ENCODE results near the gene CKAP4.
"Not testable (repeated sequence)": the region's sequence is repeated elsewhere in the genome, so short reads cannot be mapped to it uniquely, and the experiment has no call there.

CKAP4 gene, protein sequence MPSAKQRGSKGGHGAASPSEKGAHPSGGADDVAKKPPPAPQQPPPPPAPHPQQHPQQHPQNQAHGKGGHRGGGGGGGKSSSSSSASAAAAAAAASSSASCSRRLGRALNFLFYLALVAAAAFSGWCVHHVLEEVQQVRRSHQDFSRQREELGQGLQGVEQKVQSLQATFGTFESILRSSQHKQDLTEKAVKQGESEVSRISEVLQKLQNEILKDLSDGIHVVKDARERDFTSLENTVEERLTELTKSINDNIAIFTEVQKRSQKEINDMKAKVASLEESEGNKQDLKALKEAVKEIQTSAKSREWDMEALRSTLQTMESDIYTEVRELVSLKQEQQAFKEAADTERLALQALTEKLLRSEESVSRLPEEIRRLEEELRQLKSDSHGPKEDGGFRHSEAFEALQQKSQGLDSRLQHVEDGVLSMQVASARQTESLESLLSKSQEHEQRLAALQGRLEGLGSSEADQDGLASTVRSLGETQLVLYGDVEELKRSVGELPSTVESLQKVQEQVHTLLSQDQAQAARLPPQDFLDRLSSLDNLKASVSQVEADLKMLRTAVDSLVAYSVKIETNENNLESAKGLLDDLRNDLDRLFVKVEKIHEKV

DNA sequence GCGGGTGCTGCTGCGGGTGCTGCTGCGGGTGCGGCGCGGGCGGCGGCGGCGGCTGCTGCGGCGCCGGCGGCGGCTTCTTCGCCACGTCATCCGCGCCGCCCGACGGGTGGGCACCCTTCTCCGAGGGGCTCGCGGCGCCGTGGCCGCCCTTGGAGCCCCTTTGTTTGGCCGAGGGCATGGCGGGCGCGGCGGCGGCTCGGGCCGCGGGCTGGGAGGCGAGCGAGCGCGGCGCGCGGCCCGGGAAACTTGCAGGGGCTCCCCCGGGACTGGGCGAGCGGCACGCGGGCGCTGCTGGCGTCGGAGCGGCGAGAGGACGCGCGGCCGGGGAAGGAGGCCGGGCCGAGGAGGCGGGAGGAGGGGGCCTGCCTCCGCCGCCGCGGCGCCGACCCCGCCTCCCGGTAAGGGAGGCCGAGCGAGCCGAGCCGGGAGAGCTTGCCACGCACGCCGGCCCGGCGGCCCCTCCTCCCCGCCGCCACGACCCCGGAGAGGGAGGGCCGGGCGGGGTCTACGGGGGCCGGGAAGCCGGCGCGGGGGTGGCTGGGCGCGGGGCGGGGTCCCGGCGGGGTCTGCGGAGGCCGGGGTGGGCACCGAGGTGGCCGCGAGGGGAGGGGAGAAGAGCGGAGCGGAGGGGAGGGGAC lies at the start of gene CKAP4:
TSS of gene CKAP4 (minus strand) at position 347 of the 638 bp plus-strand sequence. CDS start at position 178, 169 bp downstream.
- H3K27me3 Mint-ChIP-seq: no peaks in the 10 kb centered on the region
- ATAC-seq (peak; percentile 71), DNase-seq (peak; percentile 58 to 65)
- H3K27ac Mint-ChIP-seq: peak within 1 kb of the TSS; percentile 80 to 96
- H3K9me3 Mint-ChIP-seq: no peaks in the 10 kb centered on the region
- H3K4me1 Mint-ChIP-seq: peaks cover 27% of the 10 kb centered on the region
- H3K4me3 Mint-ChIP-seq: peak within 1 kb of the TSS; percentile 78 to 86

DNA sequence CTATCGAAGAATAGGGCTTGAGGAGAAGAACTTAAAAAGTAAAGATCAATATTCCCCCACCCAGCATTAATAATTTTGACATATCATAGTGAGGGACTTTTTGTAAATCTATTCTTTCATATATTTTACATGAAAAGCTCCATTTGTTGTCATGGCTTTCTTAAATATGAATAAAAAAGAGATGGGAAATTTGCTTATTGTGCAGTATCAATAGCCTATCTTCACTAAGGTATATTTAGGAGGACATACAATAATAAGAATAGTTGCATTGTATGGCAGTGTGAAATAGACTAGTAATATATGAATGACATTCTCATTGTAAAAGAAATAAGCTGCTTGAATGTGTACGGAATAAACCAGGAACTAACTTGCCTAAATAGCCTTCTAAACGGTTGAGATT lies 49.3 kb upstream of the CKAP4 start:
- peaks cover 26% of the 10 kb centered on the region for H3K4me1 Mint-ChIP-seq
- ATAC-seq (no peak), DNase-seq (no peak)
- H3K27ac Mint-ChIP-seq: no peak overlapping the region
- H3K9me3 Mint-ChIP-seq: no peaks in the 10 kb centered on the region
- no peaks in the 10 kb centered on the region for H3K27me3 Mint-ChIP-seq
- H3K4me3 Mint-ChIP-seq: no peak overlapping the region

DNA sequence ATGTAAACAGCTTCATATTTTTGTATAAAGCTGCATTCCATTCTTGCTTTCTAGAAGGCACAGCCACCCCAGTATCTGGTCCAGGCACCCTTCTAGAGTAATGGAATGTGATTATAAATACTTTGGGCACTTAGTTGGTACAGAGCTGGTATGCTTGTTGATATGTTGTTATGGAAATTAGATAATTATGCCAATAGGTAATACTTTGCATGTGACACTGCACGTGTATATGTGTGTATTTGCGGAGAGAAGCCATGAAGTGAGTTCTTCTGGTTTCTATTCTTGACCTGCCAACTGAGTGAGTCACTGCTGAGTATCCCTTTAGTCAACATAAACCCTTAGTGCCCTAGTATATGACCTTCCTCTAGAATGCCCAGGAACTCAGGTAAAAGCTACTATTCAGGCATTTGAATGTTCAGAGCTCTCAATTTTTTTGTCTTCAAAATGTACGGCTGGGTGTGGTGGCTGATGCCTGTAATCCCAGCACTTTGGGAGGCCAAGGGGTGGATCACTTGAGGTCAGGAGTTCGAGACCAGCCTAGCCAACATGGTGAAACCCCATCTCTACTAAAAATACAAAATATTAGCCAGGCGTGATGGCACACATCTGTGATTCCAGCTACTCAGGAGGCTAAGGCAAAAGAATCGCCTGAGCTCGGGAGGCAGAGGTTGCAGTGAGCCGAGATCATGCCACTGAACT lies 48.5 kb upstream of the CKAP4 start:
- DNase-seq: no peak
- Mint-ChIP-seq H3K9me3 (no peaks in the 10 kb centered on the region), H3K4me3 (no peak overlapping the region), H3K27ac (no peak overlapping the region), H3K4me1 (peaks cover 20% of the 10 kb centered on the region), H3K27me3 (no peaks in the 10 kb centered on the region)
- no peak for ATAC-seq

DNA sequence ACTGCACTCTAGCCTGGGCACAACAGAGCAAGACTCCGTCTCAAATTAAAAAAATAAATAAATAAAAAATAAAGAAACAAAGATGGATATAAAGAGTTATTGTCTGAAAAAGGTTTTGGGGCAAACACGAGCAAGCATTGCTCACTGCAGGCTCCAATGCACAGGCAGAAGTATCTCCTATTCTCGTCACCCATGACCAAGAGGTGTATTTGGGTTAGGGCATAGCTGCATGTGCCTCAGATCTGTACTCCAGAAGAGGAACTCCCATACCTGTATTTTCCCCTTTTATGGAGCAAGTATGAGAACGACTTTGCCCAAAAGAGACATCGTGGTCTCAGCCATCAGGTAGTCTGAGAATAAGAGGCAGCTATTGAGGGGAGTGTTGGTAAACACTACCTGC lies 44.5 kb upstream of the CKAP4 start:
- Mint-ChIP-seq H3K27ac (peak overlapping the region in 1 of 2 donors; percentile 27), H3K4me3 (no peak overlapping the region), H3K4me1 (peaks cover 26% of the 10 kb centered on the region), H3K9me3 (peaks cover 0 to 5% of the 10 kb centered on the region in 2 donors), H3K27me3 (no peaks in the 10 kb centered on the region)
- ATAC-seq (no peak), DNase-seq (no peak)

DNA sequence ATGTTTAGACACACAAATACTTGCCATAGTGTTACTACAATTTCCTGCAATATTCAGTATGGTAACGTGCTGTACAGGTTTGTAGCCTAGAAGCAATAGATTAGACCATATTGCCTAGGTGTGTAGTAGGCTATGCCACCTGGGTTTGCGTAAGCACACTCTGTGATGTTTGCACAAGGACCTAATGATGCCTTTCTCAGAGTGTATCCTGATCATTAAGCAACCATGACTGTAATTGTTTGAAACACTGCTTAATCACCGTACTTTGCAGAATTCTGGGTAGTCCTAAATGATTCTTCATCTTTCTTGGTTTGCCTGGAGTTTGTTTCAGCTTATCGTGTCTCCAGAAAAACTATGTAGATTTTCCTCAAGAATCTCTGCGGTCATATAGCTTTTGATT lies 43.5 kb upstream of the CKAP4 start:
- no peaks in the 10 kb centered on the region for H3K27me3 Mint-ChIP-seq
- peaks cover 28% of the 10 kb centered on the region for H3K4me1 Mint-ChIP-seq
- DNase-seq (no peak), ATAC-seq (no peak)
- H3K9me3 Mint-ChIP-seq: peaks cover 0 to 5% of the 10 kb centered on the region in 2 donors
- no peak overlapping the region for H3K4me3 Mint-ChIP-seq
- H3K27ac Mint-ChIP-seq: no peak overlapping the region

DNA sequence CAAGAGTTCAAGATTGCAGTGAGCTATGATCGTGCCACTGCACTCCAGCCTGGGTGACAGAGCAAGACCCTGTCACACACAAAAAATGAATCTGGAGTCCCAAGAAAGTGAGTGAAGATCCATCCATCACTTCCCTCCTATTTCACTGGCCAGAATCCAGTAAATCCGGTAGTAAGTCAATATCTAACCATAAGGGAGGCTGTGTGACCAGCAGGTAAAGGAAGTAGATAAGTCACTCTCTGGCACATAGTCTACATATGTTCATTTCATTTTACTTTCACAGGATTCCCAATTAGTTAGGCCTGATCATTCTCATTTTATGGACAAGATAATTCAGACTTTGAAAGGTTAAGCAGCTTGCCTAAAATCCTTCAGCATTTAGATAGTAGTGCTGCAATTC lies 42.8 kb upstream of the CKAP4 start:
- H3K4me3 Mint-ChIP-seq: no peak overlapping the region
- no peaks in the 10 kb centered on the region for H3K27me3 Mint-ChIP-seq
- ATAC-seq (no peak), DNase-seq (no peak)
- H3K4me1 Mint-ChIP-seq: peaks cover 35% of the 10 kb centered on the region
- H3K27ac Mint-ChIP-seq: no peak overlapping the region
- H3K9me3 Mint-ChIP-seq: peaks cover 0 to 5% of the 10 kb centered on the region in 2 donors

DNA sequence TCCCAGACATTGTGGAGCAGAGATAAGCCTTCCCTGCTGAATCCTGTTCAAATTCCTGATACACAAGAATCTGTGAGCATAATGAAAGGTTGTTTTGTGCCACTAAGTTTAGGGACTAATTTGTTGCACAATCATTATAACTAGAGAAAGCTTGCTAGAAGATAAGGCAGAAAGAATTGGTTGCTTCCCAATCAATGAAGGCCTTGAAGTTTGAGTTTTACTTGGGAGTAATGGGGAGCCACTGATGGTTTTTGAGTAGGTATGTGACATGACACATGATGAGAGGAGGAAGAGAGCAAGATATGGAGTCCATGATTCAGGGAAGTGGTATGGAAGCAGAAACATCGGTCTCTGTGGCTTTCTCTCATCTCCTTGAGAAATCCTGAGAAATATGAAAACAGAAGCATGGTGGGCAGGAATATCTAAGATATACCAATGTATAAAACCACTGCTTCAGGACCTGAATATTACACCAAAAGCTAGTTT lies 41.4 kb upstream of the CKAP4 start:
- peak overlapping the region; percentile 99 for H3K27ac Mint-ChIP-seq
- peaks cover 2% of the 10 kb centered on the region for H3K27me3 Mint-ChIP-seq
- no peak for DNase-seq

DNA sequence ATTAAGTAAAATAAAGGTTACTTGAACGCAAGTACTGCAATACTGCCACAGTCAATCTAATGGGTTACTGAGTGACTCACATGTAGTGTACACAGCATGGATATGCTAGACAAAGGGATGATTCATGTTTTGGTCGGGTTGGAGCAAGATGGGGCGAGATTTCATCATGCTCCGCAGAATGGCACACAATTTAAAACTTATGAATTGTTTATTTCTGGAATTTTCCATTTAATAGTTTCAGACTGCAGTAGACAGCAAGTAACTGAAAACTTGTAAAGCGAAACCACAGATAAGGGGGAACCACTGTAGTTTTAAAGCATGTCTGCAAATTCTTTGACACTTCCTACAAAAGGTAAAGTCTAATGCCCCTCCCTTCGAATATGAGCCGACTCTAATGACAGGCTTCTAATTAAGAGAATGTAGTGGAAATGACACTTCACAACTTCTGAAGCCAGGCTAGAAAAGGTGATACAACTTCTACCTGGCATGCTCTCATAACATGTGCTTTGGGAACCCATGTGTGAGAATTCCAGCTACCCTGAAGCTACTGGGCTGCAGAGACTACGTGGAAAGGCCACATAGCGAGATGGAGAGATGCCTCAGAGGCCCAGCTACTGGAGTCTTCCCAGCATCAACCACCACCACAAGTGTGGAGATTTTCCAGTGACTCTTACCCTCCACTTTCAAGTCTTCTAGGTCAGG lies 40.8 kb upstream of the CKAP4 start:
- H3K27ac Mint-ChIP-seq: peak overlapping the region; percentile 99
- no peak overlapping the region for H3K4me3 Mint-ChIP-seq
- peaks cover 7% of the 10 kb centered on the region for H3K27me3 Mint-ChIP-seq
- peaks cover 0 to 5% of the 10 kb centered on the region in 2 donors for H3K9me3 Mint-ChIP-seq
- DNase-seq (peak; percentile 39 to 52), ATAC-seq (peak; percentile 97)
- H3K4me1 Mint-ChIP-seq: peaks cover 52% of the 10 kb centered on the region

More for the DNA sequence above, 41.4 kb upstream of the CKAP4 start:
- H3K9me3 Mint-ChIP-seq: peaks cover 0 to 5% of the 10 kb centered on the region in 2 donors
- no peak overlapping the region for H3K4me3 Mint-ChIP-seq
- H3K4me1 Mint-ChIP-seq: peaks cover 47% of the 10 kb centered on the region
- no peak for ATAC-seq

DNA sequence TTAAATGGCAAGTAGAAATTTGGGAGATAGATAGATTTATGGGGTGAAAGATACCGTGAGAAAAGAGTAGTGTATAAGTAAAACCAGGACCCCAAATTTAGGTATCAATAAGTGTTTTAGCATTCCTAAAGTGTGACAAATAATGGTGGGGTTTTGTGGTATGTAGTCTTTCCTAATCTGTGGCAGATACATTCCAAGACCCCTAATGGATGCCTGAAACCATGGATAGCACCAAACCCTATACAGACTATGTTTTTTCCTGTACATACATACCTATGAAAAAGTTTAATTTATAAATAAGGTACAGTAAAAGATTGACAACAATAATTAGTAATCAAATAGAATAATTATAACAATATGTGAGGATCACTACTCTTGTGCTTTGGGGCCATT lies 40.3 kb upstream of the CKAP4 start:
- DNase-seq (no peak), ATAC-seq (no peak)
- Mint-ChIP-seq H3K27ac (peak overlapping the region; percentile 99), H3K4me3 (peak overlapping the region; percentile 16 to 30), H3K27me3 (peaks cover 7% of the 10 kb centered on the region), H3K4me1 (peaks cover 52% of the 10 kb centered on the region), H3K9me3 (peaks cover 0 to 5% of the 10 kb centered on the region in 2 donors)

DNA sequence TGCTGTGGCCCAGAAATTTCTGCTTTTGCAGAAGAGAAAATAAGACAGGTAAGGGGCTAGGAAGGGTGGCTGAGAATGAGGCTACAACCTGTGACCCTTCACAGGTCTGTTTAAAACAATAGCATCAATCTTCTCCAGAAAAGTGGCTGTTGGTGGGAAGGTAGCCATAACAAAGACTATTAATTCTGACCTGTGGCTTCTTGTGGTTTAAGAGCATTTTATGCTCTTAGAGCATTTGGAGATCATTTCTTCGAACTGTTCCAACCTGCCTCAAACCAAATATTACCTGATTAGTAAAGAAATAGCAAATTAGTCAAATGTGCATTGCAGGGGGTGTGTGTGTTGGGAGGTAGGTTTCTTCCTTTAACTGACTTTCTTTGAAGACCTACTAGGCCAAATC lies 39.5 kb upstream of the CKAP4 start:
- DNase-seq: no peak
- H3K27ac Mint-ChIP-seq: peak overlapping the region; percentile 91 to 98
- ATAC-seq: no peak
- peak overlapping the region in 1 of 2 donors; percentile 16 for H3K4me3 Mint-ChIP-seq
- peaks cover 58% of the 10 kb centered on the region for H3K4me1 Mint-ChIP-seq
- peaks cover 1 to 6% of the 10 kb centered on the region in 2 donors for H3K9me3 Mint-ChIP-seq
- peaks cover 7% of the 10 kb centered on the region for H3K27me3 Mint-ChIP-seq

DNA sequence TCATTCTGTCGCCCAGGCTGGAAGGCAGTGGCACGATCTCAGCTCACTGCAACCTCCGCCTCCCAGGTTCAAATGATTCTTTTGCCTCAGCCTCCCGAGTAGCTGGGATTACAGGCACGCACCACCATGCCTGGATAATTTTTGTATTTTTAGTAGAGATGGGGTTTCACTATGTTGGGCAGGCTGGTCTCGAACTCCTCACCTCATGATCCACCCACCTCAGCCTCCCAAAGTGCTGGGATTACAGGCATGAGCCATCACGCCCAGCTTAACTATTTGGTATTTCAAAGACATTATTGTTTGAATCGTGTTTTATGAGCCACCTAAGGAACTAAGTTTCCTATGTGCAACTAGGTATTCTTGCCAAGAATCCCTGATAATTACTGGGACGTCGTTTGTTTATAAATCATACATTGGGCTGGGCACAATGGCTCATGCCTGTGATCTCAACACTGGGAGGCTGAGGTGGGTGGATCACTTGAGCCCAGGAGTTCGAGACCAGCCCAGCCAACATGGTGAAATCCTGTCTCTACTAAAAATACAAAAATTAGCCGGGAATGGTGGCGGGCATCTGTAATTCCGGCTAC lies 38.8 kb upstream of the CKAP4 start:
- not testable (repeated sequence) for DNase-seq, ATAC-seq, H3K4me3 Mint-ChIP-seq, H3K27ac Mint-ChIP-seq, H3K27me3 Mint-ChIP-seq
- peaks cover 4 to 10% of the 10 kb centered on the region in 2 donors for H3K9me3 Mint-ChIP-seq
- peaks cover 61% of the 10 kb centered on the region for H3K4me1 Mint-ChIP-seq

DNA sequence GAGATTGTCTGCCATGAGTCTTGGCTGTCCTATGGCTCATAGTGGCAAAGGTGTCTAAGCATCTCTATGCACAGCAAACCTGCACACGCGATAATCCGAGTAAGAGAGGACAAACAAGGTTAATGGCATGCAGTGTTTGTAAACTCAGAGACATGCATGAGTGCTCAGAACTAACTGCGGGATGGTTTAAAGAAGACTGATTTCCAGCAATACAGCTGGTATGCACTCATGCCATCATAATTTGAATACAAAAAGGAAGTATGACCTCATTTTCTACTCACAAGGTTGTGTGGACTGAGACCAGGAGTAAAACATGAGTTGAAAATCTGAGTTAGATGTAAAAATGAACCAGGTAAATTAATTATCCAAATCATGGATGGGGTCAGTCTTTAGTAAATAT lies 38.2 kb upstream of the CKAP4 start:
- H3K4me1 Mint-ChIP-seq: peaks cover 61% of the 10 kb centered on the region
- no peak overlapping the region for H3K27ac Mint-ChIP-seq
- H3K4me3 Mint-ChIP-seq: no peak overlapping the region
- H3K27me3 Mint-ChIP-seq: peaks cover 7% of the 10 kb centered on the region
- DNase-seq (no peak), ATAC-seq (no peak)
- peaks cover 4 to 10% of the 10 kb centered on the region in 2 donors for H3K9me3 Mint-ChIP-seq

DNA sequence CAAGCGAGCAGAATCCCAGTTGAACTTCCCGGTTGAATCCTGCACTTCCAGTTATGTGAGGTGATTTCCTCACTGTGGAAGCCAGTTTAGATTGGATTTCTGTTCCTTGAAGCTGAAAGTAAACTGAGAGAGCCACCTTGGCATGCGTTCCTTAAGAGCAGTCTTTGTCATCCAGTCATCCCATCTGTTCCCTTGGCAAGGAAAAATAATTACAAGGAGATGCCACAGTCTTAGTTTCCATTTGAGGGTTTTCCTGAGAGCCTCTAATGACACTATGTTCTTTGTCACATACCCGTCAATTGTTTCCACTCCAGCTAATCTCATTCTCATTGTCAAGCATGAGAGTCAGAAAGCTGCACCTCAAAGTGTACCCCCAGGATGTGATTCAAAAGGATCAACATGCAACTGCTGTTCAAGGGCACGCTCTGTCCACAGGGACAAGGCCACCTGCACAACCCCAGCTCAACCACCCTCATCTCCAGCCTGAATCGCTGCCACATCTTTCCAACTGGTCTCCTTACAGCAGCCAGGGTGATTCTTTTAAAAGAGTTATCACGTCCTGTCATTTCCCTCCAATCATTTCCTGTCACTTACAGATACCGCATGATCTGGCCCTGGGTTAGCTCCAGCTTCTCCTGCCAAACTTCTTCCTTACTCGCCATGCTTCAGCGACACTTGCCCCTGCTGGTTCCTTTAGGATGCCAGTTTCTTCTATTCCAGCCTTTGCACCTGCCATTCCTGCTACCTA lies 36.7 kb upstream of the CKAP4 start:
- Mint-ChIP-seq H3K4me3 (no peak overlapping the region), H3K27me3 (peaks cover 7% of the 10 kb centered on the region), H3K27ac (no peak overlapping the region), H3K4me1 (peaks cover 57% of the 10 kb centered on the region), H3K9me3 (peaks cover 4 to 9% of the 10 kb centered on the region in 2 donors)
- DNase-seq (no peak), ATAC-seq (peak; percentile 29)

Data from stimulated activated naive CD8-positive, alpha-beta T cell treated with anti-CD3 and anti-CD28 coated beads, Interleukin-15, amount 100 ng/mL, for 72 hours (primary cell).